Measurements from ENCODE around the gene DUSP23.

GRCh38 chr1:159752135-159752580 lies 28.6 kb upstream of the DUSP23 start:
- TF ChIP-seq POLR2A (IDR thresholded peaks at IDR 0.05): no peak
- no peak for TF ChIP-seq CTCF (IDR thresholded peaks at IDR 0.05)

All from Peyer's patch (tissue), 4 donors.